GM23248 (cell line): Measurements from ENCODE around the gene KCP. TPM values are rescaled to one million over a fixed set of nuclear protein-coding genes. Genes with fewer than 3 reads are reported as not detected.

ENCODE experiments used
- DNase-seq: peaks from one replicate; pipeline ENCODE4 v3.0.0-alpha.2; 2015
- H2AFZ ChIP-seq: fragments of 200-600 bp; sonication (generic); 2 replicates; pipeline ENCODE4 v1.6.1; 2016; ENCODE audit warnings: antibody characterized with exemption
- H3F3A ChIP-seq: fragments of 200-600 bp; sonication (generic); 2 replicates; pipeline ENCODE4 v1.6.1; 2016; ENCODE audit warnings: mild to moderate bottlenecking, antibody characterized with exemption, mixed run types; ENCODE audit not compliant: insufficient read depth
- H3K27ac ChIP-seq: fragments of 200-600 bp; sonication (generic); 2 replicates; pipeline ENCODE4 v1.5.1; 2016; ENCODE audit warnings: mild to moderate bottlenecking
- H3K27me3 ChIP-seq: fragments of 200-600 bp; sonication (generic); replicated peaks from 2 replicates; pipeline ENCODE4 v1.6.1; 2016; ENCODE audit warnings: mild to moderate bottlenecking; ENCODE audit not compliant: insufficient read depth
- H3K36me3 ChIP-seq: fragments of 200-600 bp; sonication (generic); 2 replicates; pipeline ENCODE4 v1.6.1; 2016; ENCODE audit warnings: low read depth, mild to moderate bottlenecking
- H3K4me1 ChIP-seq: fragments of 200-600 bp; sonication (generic); 2 replicates; pipeline ENCODE4 v1.6.1; 2016; ENCODE audit warnings: mild to moderate bottlenecking; ENCODE audit not compliant: insufficient read depth
- H3K4me2 ChIP-seq: fragments of 200-600 bp; sonication (generic); one replicate; pipeline ENCODE4 v1.6.1; 2016; ENCODE audit warnings: mild to moderate bottlenecking; ENCODE audit not compliant: unreplicated experiment
- H3K4me3 ChIP-seq: fragments of 200-600 bp; sonication (generic); 2 replicates; pipeline ENCODE4 v1.5.1; 2016; ENCODE audit warnings: mild to moderate bottlenecking
- H3K79me2 ChIP-seq: fragments of 200-600 bp; sonication (generic); 2 replicates; pipeline ENCODE4 v1.6.1; 2016; ENCODE audit warnings: mild to moderate bottlenecking; ENCODE audit not compliant: insufficient read depth
- H3K9ac ChIP-seq: fragments of 200-600 bp; sonication (generic); 2 replicates; pipeline ENCODE4 v1.6.1; 2016; ENCODE audit warnings: mild to moderate bottlenecking
- H3K9me2 ChIP-seq: fragments of 200-600 bp; sonication (generic); 2 replicates; pipeline ENCODE4 v1.6.1; 2016; ENCODE audit warnings: mixed run types, mild to moderate bottlenecking, moderate library complexity; ENCODE audit not compliant: insufficient read depth
- H3K9me3 ChIP-seq: fragments of 200-600 bp; sonication (generic); one replicate; pipeline ENCODE4 v1.6.1; 2017; ENCODE audit warnings: low read depth
- H4K20me1 ChIP-seq: fragments of 200-600 bp; sonication (generic); 2 replicates; pipeline ENCODE4 v1.6.0; 2016; ENCODE audit not compliant: insufficient read depth
- EZH2 ChIP-seq: fragments of 200-600 bp; sonication (generic); IDR thresholded peaks from 2 replicates; pipeline ENCODE4 v1.6.1; 2018; ENCODE audit warnings: antibody characterized with exemption, mild to moderate bottlenecking; ENCODE audit not compliant: insufficient read depth, poor library complexity, severe bottlenecking
- EZH2phosphoT487 ChIP-seq: fragments of 200-600 bp; sonication (generic); IDR thresholded peaks from 2 replicates; pipeline ENCODE4 v1.6.1; 2018; ENCODE audit warnings: antibody characterized with exemption, moderate library complexity, mild to moderate bottlenecking, low read depth; ENCODE audit not compliant: insufficient read depth
- WGBS, 2 experiments: methylation state at CpG; one replicate each; pipeline ENCODE4 v1.1.6; 2015 to 2017; ENCODE audit warnings: low lambda C conversion rate in 2 of 2, low coverage in 1 of 2; ENCODE audit errors: missing lambda C conversion rate in 2 of 2; 5-methylcytosine and 5-hydroxymethylcytosine counted together
- in situ Hi-C: fragments of 300-500 bp; cut with MboI; formaldehyde crosslinking; loops from 2 replicates; pipeline ENCODE4 v1.15.0; 2020
- polyA plus RNA-seq: library from polyadenylated mRNA; unstranded; fragments of >200 nt; fragmentation: Nextera tagmentation; extraction: Ambion mirVana; gene quantifications from 2 replicates; pipeline ENCODE4 v1.2.1, GENCODE V29; 2016
- total RNA-seq: library from RNA; depleted of rRNA; stranded (reverse); fragments of >200 nt; shearing (Covaris generic); gene quantifications from 2 replicates; pipeline ENCODE4 v1.2.3, GENCODE V29; 2014

The KCP gene
- total and polyA plus RNA-seq, 2 experiments from 2014 or later: 0.10 TPM; not detected in 1

DNA sequence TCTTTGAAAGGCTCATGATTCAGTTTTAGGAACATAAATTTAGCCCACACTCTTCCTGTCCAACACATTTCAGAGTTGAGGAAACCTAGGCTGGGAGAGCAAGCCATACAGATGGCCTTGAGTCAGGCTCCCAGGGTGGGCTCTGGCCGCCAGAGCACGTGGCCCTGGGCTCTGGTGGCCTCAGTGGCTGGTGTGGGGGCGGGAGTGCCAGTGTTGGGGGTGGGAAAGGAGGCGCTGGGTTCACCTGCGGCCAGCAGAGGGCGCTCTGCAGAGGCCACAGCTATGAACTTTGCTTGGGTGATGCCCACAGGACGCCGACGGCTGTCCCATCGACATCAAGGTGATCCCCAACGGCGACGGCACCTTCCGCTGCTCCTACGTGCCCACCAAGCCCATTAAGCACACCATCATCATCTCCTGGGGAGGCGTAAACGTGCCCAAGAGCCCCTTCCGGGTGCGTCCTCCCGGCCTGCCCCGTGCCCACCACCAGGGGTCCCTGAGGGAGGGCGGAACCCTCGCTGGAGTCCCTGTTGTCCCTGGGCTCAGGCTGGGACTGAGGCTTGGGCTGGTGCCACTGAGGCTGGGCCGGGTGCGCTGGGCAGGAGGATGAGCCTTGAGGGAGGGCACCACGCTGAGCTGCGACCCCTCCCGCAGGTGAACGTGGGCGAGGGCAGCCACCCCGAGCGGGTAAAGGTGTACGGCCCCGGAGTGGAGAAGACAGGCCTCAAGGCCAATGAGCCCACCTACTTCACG is 68.4 kb downstream of the KCP start:
- Histone ChIP-seq H3K36me3 (peaks cover 87% of the 10 kb centered on the region; the same call in 1 of the 2 replicates), H3K9ac (no peak overlapping the region), H3K4me3 (no peak overlapping the region), H2AFZ (no peak overlapping the region), H3K27ac (peak overlapping the region; percentile 30), H3F3A (peaks cover 36% of the 10 kb centered on the region; the same call in 1 of the 2 replicates), H4K20me1 (no peaks in the 10 kb centered on the region), H3K79me2 (peaks cover 21% of the 10 kb centered on the region; the same call in 1 of the 2 replicates), H3K27me3 (no peaks in the 10 kb centered on the region), H3K4me1 (peaks cover 7% of the 10 kb centered on the region; the same call in 1 of the 2 replicates), H3K9me3 (no peaks in the 10 kb centered on the region), H3K9me2 (no peaks in the 10 kb centered on the region), H3K4me2 (no peak overlapping the region)
- peak; percentile 75 for DNase-seq
- in situ Hi-C loops: no loop called here
- no peak for TF ChIP-seq EZH2phosphoT487
- no peak for TF ChIP-seq EZH2
- WGBS, 2 experiments: 62 to 71% methylated on average over 28 to 33 of the region's 35 CpGs

DNA sequence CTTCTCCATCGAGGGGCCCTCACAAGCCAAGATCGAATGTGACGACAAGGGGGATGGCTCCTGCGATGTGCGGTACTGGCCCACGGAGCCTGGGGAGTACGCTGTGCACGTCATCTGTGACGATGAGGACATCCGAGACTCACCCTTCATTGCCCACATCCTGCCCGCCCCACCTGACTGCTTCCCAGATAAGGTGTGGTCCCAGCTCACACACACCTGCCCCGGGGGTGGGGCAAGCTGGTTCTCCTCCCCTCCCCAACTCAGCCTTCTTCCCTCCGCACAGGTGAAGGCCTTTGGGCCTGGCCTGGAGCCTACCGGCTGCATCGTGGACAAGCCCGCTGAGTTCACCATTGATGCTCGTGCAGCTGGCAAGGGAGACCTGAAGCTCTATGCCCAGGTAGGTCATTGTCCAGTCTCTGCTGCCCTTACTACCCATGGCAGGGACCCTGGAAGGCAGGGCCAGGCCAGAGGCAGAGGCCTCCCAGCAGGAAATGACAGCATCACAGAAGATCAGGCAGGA is 69.3 kb downstream of the KCP start:
- H3K36me3 ChIP-seq: peaks cover 87% of the 10 kb centered on the region; the same call in 1 of the 2 replicates
- H3K79me2 ChIP-seq: peaks cover 29% of the 10 kb centered on the region
- H3K4me2 ChIP-seq: no peak overlapping the region
- H3F3A ChIP-seq: peaks cover 41% of the 10 kb centered on the region; the same call in 1 of the 2 replicates
- no peaks in the 10 kb centered on the region for H3K27me3 ChIP-seq
- H3K9ac ChIP-seq: no peak overlapping the region
- in situ Hi-C loops: no loop called here
- H4K20me1 ChIP-seq: no peaks in the 10 kb centered on the region
- WGBS, 2 experiments: 95 to 99% methylated on average over 15 to 17 of the region's 17 CpGs
- H3K27ac ChIP-seq: peak overlapping the region; percentile 30
- peaks cover 11% of the 10 kb centered on the region for H3K4me1 ChIP-seq
- H3K9me2 ChIP-seq: no peaks in the 10 kb centered on the region
- H3K9me3 ChIP-seq: no peaks in the 10 kb centered on the region
- no peak for DNase-seq
- H2AFZ ChIP-seq: no peak overlapping the region
- no peak overlapping the region for H3K4me3 ChIP-seq
- TF ChIP-seq EZH2: no peak
- TF ChIP-seq EZH2phosphoT487: no peak

DNA sequence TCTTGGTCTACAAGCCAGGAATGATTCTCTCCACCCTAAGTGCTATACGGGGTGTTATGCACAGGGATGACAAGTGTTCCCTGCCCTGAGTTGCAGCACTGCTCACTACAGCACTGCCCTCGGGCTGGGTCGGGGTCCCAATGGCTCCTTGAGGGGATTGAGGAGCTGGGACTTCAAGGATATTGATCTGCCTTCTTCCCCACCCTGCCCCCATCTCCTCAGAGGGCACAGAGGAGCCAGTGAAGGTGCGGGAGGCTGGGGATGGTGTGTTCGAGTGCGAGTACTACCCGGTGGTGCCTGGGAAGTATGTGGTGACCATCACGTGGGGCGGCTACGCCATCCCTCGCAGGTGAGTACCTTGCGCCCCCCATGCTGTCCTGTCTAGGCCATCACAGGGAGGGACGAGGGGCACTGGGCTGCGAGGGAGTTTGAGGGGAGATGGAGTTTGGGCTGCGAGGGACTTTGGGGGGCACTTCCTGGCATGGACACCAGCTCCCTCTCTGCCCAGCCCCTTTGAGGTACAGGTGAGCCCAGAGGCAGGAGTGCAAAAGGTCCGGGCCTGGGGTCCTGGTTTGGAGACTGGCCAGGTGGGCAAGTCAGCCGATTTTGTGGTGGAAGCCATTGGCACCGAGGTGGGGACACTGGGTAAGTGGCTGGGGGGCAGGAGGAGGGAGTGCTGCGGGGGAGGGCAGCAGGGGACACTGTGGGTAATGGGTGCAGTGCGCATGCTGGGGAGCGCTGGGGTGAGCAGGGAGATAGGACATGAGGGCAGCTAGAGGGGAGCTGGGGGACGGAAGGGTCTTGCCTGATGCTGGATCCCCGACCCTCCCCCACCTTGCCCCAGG is 70.0 kb downstream of the KCP start:
- 86% methylated on average over 18 to 23 of the region's 23 CpGs for WGBS, 2 experiments
- no peaks in the 10 kb centered on the region for H3K27me3 ChIP-seq
- peaks cover 46% of the 10 kb centered on the region for H3F3A ChIP-seq
- no peaks in the 10 kb centered on the region for H4K20me1 ChIP-seq
- H3K4me2 ChIP-seq: no peak overlapping the region
- H3K9me3 ChIP-seq: no peaks in the 10 kb centered on the region
- no peak overlapping the region for H3K4me3 ChIP-seq
- in situ Hi-C loops: no loop called here
- peaks cover 92% of the 10 kb centered on the region; the same call in 1 of the 2 replicates for H3K36me3 ChIP-seq
- H3K9me2 ChIP-seq: no peaks in the 10 kb centered on the region
- no peak overlapping the region for H3K27ac ChIP-seq
- DNase-seq: no peak
- peaks cover 18% of the 10 kb centered on the region for H3K4me1 ChIP-seq
- peaks cover 36% of the 10 kb centered on the region for H3K79me2 ChIP-seq
- TF ChIP-seq EZH2 (no peak), EZH2phosphoT487 (no peak)
- H2AFZ ChIP-seq: no peak overlapping the region
- no peak overlapping the region for H3K9ac ChIP-seq

DNA sequence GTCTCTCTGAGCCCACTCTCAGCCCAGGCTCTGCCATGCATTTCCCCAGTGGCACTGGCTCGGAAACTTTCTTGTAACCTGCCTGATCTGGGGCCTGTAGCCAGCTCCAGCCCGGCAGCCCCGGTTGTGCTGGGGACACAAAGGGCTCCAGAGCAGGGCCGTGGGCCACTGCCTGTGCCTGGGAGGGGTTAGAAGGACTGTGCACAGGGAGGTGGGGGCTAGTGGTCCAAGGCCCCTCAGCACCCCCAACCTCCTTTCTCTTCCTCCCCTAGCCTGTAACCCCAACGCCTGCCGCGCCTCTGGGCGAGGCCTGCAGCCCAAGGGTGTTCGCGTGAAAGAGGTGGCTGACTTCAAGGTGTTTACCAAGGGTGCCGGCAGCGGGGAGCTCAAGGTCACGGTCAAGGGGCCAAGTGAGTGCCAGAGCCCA is 70.7 kb downstream of the KCP start:
- WGBS, 2 experiments: 97% methylated on average over 13 of the region's 13 CpGs

More for the DNA sequence above, 70.7 kb downstream of the KCP start:
- no peaks in the 10 kb centered on the region for H3K27me3 ChIP-seq
- H3K9me2 ChIP-seq: no peaks in the 10 kb centered on the region
- H3K4me1 ChIP-seq: peaks cover 21% of the 10 kb centered on the region
- peaks cover 53% of the 10 kb centered on the region for H3F3A ChIP-seq
- no peak overlapping the region for H3K4me2 ChIP-seq
- in situ Hi-C loops: no loop called here
- peaks cover 88% of the 10 kb centered on the region; the same call in 1 of the 2 replicates for H3K36me3 ChIP-seq
- H3K79me2 ChIP-seq: peaks cover 44% of the 10 kb centered on the region
- H3K9me3 ChIP-seq: no peaks in the 10 kb centered on the region
- DNase-seq: no peak
- H3K27ac ChIP-seq: no peak overlapping the region
- H3K4me3 ChIP-seq: no peak overlapping the region
- H4K20me1 ChIP-seq: no peaks in the 10 kb centered on the region
- H3K9ac ChIP-seq: no peak overlapping the region
- no peak for TF ChIP-seq EZH2
- no peak for TF ChIP-seq EZH2phosphoT487
- no peak overlapping the region for H2AFZ ChIP-seq
